Stomach (tissue), 4 donors: Measurements from ENCODE around the gene ADORA2B.

Experiments
- EP300 ChIP-seq: sonication (generic); formaldehyde crosslinking; IDR thresholded peaks from one replicate; pipeline ENCODE4 v1.6.1; 2017; ENCODE audit warnings: antibody characterized with exemption
- POLR2A ChIP-seq, 4 donors: fragments of 450-650 bp; IDR thresholded peaks; one replicate each; pipeline ENCODE4 v1.6.1; 2016; ENCODE audit warnings: antibody characterized with exemption in 4 of 4, control low read depth in 2 of 4, mild to moderate bottlenecking in 1 of 4, moderate library complexity in 1 of 4
- POLR2AphosphoS5 ChIP-seq, 3 donors: sonication (generic); formaldehyde crosslinking; IDR thresholded peaks; one replicate each; pipeline ENCODE4 v1.6.1; 2016; ENCODE audit warnings: antibody characterized with exemption in 3 of 3
- TF ChIP-seq, protein P1 (sequence below), 7 experiments: fragments of 450-650 bp in 4 of 7; fragments of 200-600 bp in 3 of 7; sonication (generic) in 3 of 7; IDR thresholded peaks; one replicate each; pipeline ENCODE4 v1.5.1; 2016 to 2019; ENCODE audit warnings: antibody characterized with exemption in 7 of 7, control low read depth in 2 of 7, mild to moderate bottlenecking in 1 of 7

DNA sequence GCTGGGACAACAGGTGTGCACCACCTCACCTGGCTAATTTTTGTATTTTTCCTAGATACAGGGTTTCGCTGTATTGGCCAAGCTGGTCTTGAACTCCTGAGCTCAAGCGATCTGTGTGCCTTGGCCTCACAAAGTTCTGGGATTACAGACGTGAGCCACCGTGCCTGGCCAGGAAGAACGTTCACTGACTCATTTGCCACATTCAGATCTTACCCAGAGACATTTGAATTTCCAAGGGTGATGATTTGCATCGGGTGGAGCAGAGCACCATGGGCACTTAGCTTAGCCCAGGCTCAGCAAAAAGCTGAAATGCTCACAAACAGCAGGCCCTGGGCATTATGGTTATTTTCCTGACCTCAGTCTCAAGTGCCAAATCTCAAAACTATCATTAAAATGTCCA lies 14.5 kb upstream of the ADORA2B start:
- TF ChIP-seq POLR2A (IDR thresholded peaks at IDR 0.05) (no peak), POLR2AphosphoS5 (IDR thresholded peaks at IDR 0.05) (peak in 1 of 3 donors; percentile 17), EP300 (no peak)
- TF ChIP-seq, protein P1, sequence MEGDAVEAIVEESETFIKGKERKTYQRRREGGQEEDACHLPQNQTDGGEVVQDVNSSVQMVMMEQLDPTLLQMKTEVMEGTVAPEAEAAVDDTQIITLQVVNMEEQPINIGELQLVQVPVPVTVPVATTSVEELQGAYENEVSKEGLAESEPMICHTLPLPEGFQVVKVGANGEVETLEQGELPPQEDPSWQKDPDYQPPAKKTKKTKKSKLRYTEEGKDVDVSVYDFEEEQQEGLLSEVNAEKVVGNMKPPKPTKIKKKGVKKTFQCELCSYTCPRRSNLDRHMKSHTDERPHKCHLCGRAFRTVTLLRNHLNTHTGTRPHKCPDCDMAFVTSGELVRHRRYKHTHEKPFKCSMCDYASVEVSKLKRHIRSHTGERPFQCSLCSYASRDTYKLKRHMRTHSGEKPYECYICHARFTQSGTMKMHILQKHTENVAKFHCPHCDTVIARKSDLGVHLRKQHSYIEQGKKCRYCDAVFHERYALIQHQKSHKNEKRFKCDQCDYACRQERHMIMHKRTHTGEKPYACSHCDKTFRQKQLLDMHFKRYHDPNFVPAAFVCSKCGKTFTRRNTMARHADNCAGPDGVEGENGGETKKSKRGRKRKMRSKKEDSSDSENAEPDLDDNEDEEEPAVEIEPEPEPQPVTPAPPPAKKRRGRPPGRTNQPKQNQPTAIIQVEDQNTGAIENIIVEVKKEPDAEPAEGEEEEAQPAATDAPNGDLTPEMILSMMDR (IDR thresholded peaks at IDR 0.05) = no peak
